H1 (cell line): ENCODE measurements around the gene EDEM1. TPM values are rescaled to one million over a fixed set of nuclear protein-coding genes. Genes with fewer than 3 reads are reported as not detected.

Source experiments
- CTCF ChIA-PET: fragments of 300-600 bp; sonication (Branson Sonifier 250); formaldehyde crosslinking; loops from one replicate; lab custom pipeline; 2021; ENCODE audit not compliant: partially characterized antibody; lab: Charles Lee
- POLR2A ChIA-PET: fragments of 300-600 bp; sonication (Branson Sonifier 250); formaldehyde crosslinking; loops from one replicate; lab custom pipeline; 2021; ENCODE audit warnings: inconsistent platforms; ENCODE audit not compliant: partially characterized antibody; lab: Charles Lee
- DNase-seq, 2 experiments: peaks; one replicate each; pipeline versions ENCODE4 v3.0.0 to v3.0.0-alpha.2; 2010 to 2022; ENCODE audit warnings: low spot score in 2 of 2, low read depth in 1 of 2, mixed read lengths in 1 of 2
- FAIRE-seq: peaks from 2 replicates; lab custom pipeline; 2011; peaks lifted over from hg19 to GRCh38; lab: Jason Lieb, UNC
- H2AFZ ChIP-seq: 2 replicates; pipeline ENCODE4 v1.8.1; 2012; ENCODE audit warnings: low read length, inconsistent platforms
- H2AK5ac ChIP-seq: 2 replicates; pipeline ENCODE4 v1.6.1; 2013; ENCODE audit warnings: low read depth, low read length
- H2BK120ac ChIP-seq: replicated peaks from 2 replicates; pipeline ENCODE3; 2013; ENCODE audit warnings: low read depth, low read length, inconsistent platforms
- H2BK12ac ChIP-seq: 2 replicates; pipeline ENCODE4 v1.6.1; 2013; ENCODE audit warnings: low read depth, low read length
- H2BK15ac ChIP-seq: 2 replicates; pipeline ENCODE4 v1.6.1; 2013; ENCODE audit warnings: low read length
- H2BK20ac ChIP-seq: 2 replicates; pipeline ENCODE4 v1.6.1; 2013; ENCODE audit warnings: low read length
- H2BK5ac ChIP-seq: 2 replicates; pipeline ENCODE4 v1.6.1; 2013; ENCODE audit warnings: low read depth, low read length
- H3K14ac ChIP-seq: 2 replicates; pipeline ENCODE4 v1.6.1; 2013; ENCODE audit warnings: inconsistent platforms; ENCODE audit not compliant: insufficient read length
- H3K18ac ChIP-seq: 2 replicates; pipeline ENCODE4 v1.6.1; 2013; ENCODE audit warnings: low read length; ENCODE audit errors: extremely low read depth
- H3K23ac ChIP-seq: 2 replicates; pipeline ENCODE4 v1.6.1; 2013; ENCODE audit warnings: inconsistent platforms; ENCODE audit not compliant: insufficient read length
- H3K23me2 ChIP-seq: 2 replicates; pipeline ENCODE4 v1.6.1; 2013; ENCODE audit warnings: low read depth, low read length
- H3K27ac ChIP-seq: 2 replicates; pipeline ENCODE4 v1.6.1; 2011; ENCODE audit warnings: low read depth, low read length, inconsistent platforms
- H3K27me3 ChIP-seq, 4 experiments: replicated peaks in 1 of 4; 1 replicate in 1 of 4; 2 replicates in 3 of 4; pipeline versions ENCODE4 v1.6.1 to v1.8.1; 2011 to 2013; ENCODE audit warnings: low read length in 3 of 4, mild to moderate bottlenecking in 3 of 4, inconsistent platforms in 2 of 4, mixed read lengths in 2 of 4, moderate library complexity in 1 of 4; ENCODE audit not compliant: control insufficient read depth in 3 of 4, insufficient read depth in 3 of 4; ENCODE audit errors: extremely low read depth in 1 of 4
- H3K36me3 ChIP-seq, 4 experiments: 2 replicates each; pipeline versions ENCODE4 v1.6.1 to v1.8.1; 2011 to 2013; ENCODE audit warnings: mild to moderate bottlenecking in 4 of 4, low read length in 3 of 4, moderate library complexity in 2 of 4, control low read depth in 1 of 4, inconsistent platforms in 1 of 4; ENCODE audit not compliant: insufficient read depth in 4 of 4, control insufficient read depth in 2 of 4
- H3K4ac ChIP-seq: replicated peaks from 2 replicates; pipeline ENCODE3; 2013; ENCODE audit warnings: low read length, low read depth, mixed read lengths, inconsistent platforms; ENCODE audit not compliant: insufficient read length
- H3K4me1 ChIP-seq, 4 experiments: replicated peaks in 1 of 4; 1 replicate in 1 of 4; 2 replicates in 3 of 4; pipeline versions ENCODE4 v1.6.1 to v1.8.1; 2011 to 2013; ENCODE audit warnings: low read length in 3 of 4, inconsistent platforms in 2 of 4, mixed read lengths in 1 of 4; ENCODE audit not compliant: insufficient read depth in 4 of 4, control insufficient read depth in 3 of 4
- H3K4me2 ChIP-seq, 2 experiments: 2 replicates each; pipeline versions ENCODE4 v1.6.1 to v1.8.1; 2011 to 2013; ENCODE audit warnings: low read depth in 2 of 2, low read length in 2 of 2, control low read depth in 1 of 2, inconsistent platforms in 1 of 2, mild to moderate bottlenecking in 1 of 2; ENCODE audit not compliant: insufficient read depth in 1 of 2
- H3K4me3 ChIP-seq, 4 experiments: fragments of 200-600, 300-600 bp in 1 of 4; sonication (generic), shearing (Covaris generic), sonication (Bioruptor Twin) in 1 of 4; 2 replicates each; pipeline versions ENCODE4 v1.5.1 to v1.8.1; 2011 to 2016; ENCODE audit warnings: low read length in 4 of 4, low read depth in 3 of 4, control low read depth in 2 of 4, inconsistent platforms in 2 of 4, mild to moderate bottlenecking in 2 of 4, mixed read lengths in 1 of 4, moderate library complexity in 1 of 4; ENCODE audit not compliant: insufficient read depth in 2 of 4; ENCODE audit errors: extremely low read depth in 1 of 4
- H3K56ac ChIP-seq: replicated peaks from 2 replicates; pipeline ENCODE3; 2013; ENCODE audit warnings: low read depth, mild to moderate bottlenecking, mixed read lengths, low read length, inconsistent platforms; ENCODE audit not compliant: insufficient read length
- H3K79me1 ChIP-seq: 2 replicates; pipeline ENCODE4 v1.6.1; 2013; ENCODE audit warnings: low read depth, low read length, control low read depth
- H3K79me2 ChIP-seq, 2 experiments: 2 replicates each; pipeline versions ENCODE4 v1.6.1 to v1.8.1; 2012 to 2013; ENCODE audit warnings: low read length in 2 of 2, mild to moderate bottlenecking in 2 of 2, inconsistent platforms in 1 of 2; ENCODE audit not compliant: insufficient read depth in 2 of 2, control insufficient read depth in 1 of 2
- H3K9ac ChIP-seq, 4 experiments: replicated peaks in 1 of 4; 1 replicate in 1 of 4; 2 replicates in 3 of 4; pipeline versions ENCODE4 v1.6.1 to v1.8.1; 2011 to 2013; ENCODE audit warnings: low read depth in 3 of 4, low read length in 3 of 4, control low read depth in 2 of 4, mild to moderate bottlenecking in 2 of 4, moderate library complexity in 2 of 4, inconsistent platforms in 1 of 4; ENCODE audit errors: extremely low read depth in 1 of 4
- H3K9me3 ChIP-seq, 2 experiments: 2 replicates each; pipeline versions ENCODE4 v1.6.1 to v1.8.1; 2012 to 2013; ENCODE audit warnings: mild to moderate bottlenecking in 2 of 2, moderate library complexity in 2 of 2, control low read depth in 1 of 2, inconsistent platforms in 1 of 2, low read depth in 1 of 2, low read length in 1 of 2, mixed read lengths in 1 of 2; ENCODE audit not compliant: insufficient read depth in 2 of 2
- H4K20me1 ChIP-seq, 2 experiments: replicated peaks in 1 of 2; 2 replicates each; pipeline versions ENCODE3 to v1.8.1; 2011 to 2013; ENCODE audit warnings: inconsistent platforms in 2 of 2, low read length in 2 of 2, mild to moderate bottlenecking in 1 of 2; ENCODE audit not compliant: insufficient read depth in 2 of 2, control insufficient read depth in 1 of 2
- H4K5ac ChIP-seq: 2 replicates; pipeline ENCODE4 v1.6.1; 2013; ENCODE audit warnings: low read length, low read depth, mixed read lengths, inconsistent platforms; ENCODE audit not compliant: insufficient read length
- H4K8ac ChIP-seq: 2 replicates; pipeline ENCODE4 v1.8.0; 2013; ENCODE audit warnings: mild to moderate bottlenecking, moderate library complexity, low read length, inconsistent platforms; ENCODE audit not compliant: insufficient read depth; ENCODE audit errors: extremely low read depth
- H4K91ac ChIP-seq: replicated peaks from 2 replicates; pipeline ENCODE3; 2013; ENCODE audit warnings: low read length, mixed read lengths, inconsistent platforms; ENCODE audit not compliant: insufficient read length
- BACH1 ChIP-seq: IDR thresholded peaks from 2 replicates; pipeline ENCODE4 v1.6.1; 2012; ENCODE audit warnings: low read length, improper control_type of control experiment
- CBX5 ChIP-seq: fragments of 300-800, 300-1000 bp; sonication (generic); IDR thresholded peaks from 2 replicates; pipeline ENCODE4 v1.7.1; 2016; ENCODE audit warnings: antibody characterized with exemption, low read length, low read depth
- CREB1 ChIP-seq: IDR thresholded peaks from 2 replicates; pipeline ENCODE4 v1.6.1; 2012; ENCODE audit warnings: inconsistent platforms
- HDAC6 ChIP-seq: IDR thresholded peaks from one replicate; pipeline ENCODE4 v1.7.1; 2012; ENCODE audit warnings: low read depth, mild to moderate bottlenecking, inconsistent platforms, low read length, moderate library complexity
- JUND ChIP-seq: IDR thresholded peaks from 2 replicates; pipeline ENCODE4 v1.6.1; 2011; ENCODE audit warnings: mild to moderate bottlenecking, improper control_type of control experiment, low read length
- KDM5A ChIP-seq: fragments of 200-600 bp; IDR thresholded peaks from 2 replicates; pipeline ENCODE4 v1.7.1; 2012; ENCODE audit warnings: mild to moderate bottlenecking, low read length, inconsistent platforms, mixed read lengths
- SP2 ChIP-seq: IDR thresholded peaks from 2 replicates; pipeline ENCODE4 v1.6.1; 2012; ENCODE audit warnings: mild to moderate bottlenecking, low read length, inconsistent platforms
- WGBS, 2 experiments: shearing (Covaris generic) in 1 of 2; methylation state at CpG; one replicate each; pipeline versions ENCODE4 v1.1.6 to v1.1.7; 2013 to 2015; ENCODE audit warnings: low lambda C conversion rate in 2 of 2, mixed read lengths in 2 of 2, inconsistent platforms in 1 of 2, low coverage in 1 of 2, missing lambda C conversion rate in 1 of 2; ENCODE audit not compliant: insufficient replicate concordance in 2 of 2, insufficient coverage in 1 of 2, insufficient read length in 1 of 2; ENCODE audit errors: extremely low coverage in 1 of 2, missing lambda C conversion rate in 1 of 2; 5-methylcytosine and 5-hydroxymethylcytosine counted together
- polyA plus RNA-seq, 7 experiments: library from polyadenylated mRNA; depleted of rRNA in 3 of 7; stranded (reverse) in 5 of 7; unstranded in 2 of 7; fragments of >200 nt in 5 of 7; fragments of 200-250 nt in 2 of 7; gene quantifications; 1 replicate in 5 of 7; 2 replicates in 1 of 7; 4 replicates in 1 of 7; pipeline versions ENCODE4 v1.2.1 to v1.2.3, GENCODE V29; 2011 to 2013; ENCODE audit warnings: missing spikeins in 2 of 7, mixed read lengths in 2 of 7
- total RNA-seq: library from RNA; stranded (reverse); fragmentation: NEBNext Ultra II Directional; extraction: Animal tissue kit (Norgen Biotek cat#: 25700); gene quantifications from 2 replicates; pipeline ENCODE4 v1.2.1, GENCODE V29; 2021

EDEM1 gene
- total and polyA plus RNA-seq, 2 of the 8 experiments (the other 6 are each of a cell fraction or from before 2014, with no cell fraction given), result 4.8 to 16.4 TPM

GRCh38 chr3:5151586-5151985, 35.9 kb upstream of the EDEM1 start:
- H2BK20ac ChIP-seq, result no peak overlapping the region
- peaks cover 3 to 7% of the 10 kb centered on the region in 2 experiments for H4K20me1 ChIP-seq
- POLR2A ChIA-PET, result interaction anchor here (1.2 to 1.4 kb wide), 2 partner anchors 16 to 37 kb away, joined by 3 read pairs; no protein-coding TSS in a partner anchor
- no peak overlapping the region for H2BK12ac ChIP-seq
- no peak overlapping the region for H4K91ac ChIP-seq
- H3K9me3 ChIP-seq, result peaks cover 0 to 5% of the 10 kb centered on the region in 2 experiments; a peak in 1 of 4 replicates
- no peak overlapping the region for H2BK120ac ChIP-seq
- peaks cover 0 to 95% of the 10 kb centered on the region in 2 experiments; a peak in 3 of 4 replicates for H3K79me2 ChIP-seq
- no peak overlapping the region for H2AFZ ChIP-seq
- H3K4me3 ChIP-seq, result no peak overlapping the region
- H4K5ac ChIP-seq, result no peak overlapping the region
- no peak overlapping the region for H4K8ac ChIP-seq
- no peak overlapping the region for H2AK5ac ChIP-seq
- WGBS, 2 experiments, result 92% methylated on average over 6 of the region's 6 CpGs; no CpG with 5 or more reads in 1 of the 2 experiments
- no peak overlapping the region for H3K56ac ChIP-seq
- H3K79me1 ChIP-seq, result peaks cover 5% of the 10 kb centered on the region; the same call in 1 of the 2 replicates
- no peak overlapping the region for H3K9ac ChIP-seq
- no peak overlapping the region for H2BK15ac ChIP-seq
- no peak for FAIRE-seq
- no peak overlapping the region for H3K4ac ChIP-seq
- CTCF ChIA-PET, result interaction anchor here (0.8 to 2.0 kb wide), 3 partner anchors 14 to 30 kb away, joined by 3 to 6 read pairs (median 4); no protein-coding TSS in a partner anchor
- no peaks in the 10 kb centered on the region for H3K23me2 ChIP-seq
- H3K23ac ChIP-seq, result no peak overlapping the region
- H3K4me2 ChIP-seq, result no peak overlapping the region
- no peak for DNase-seq
- H3K27me3 ChIP-seq, result no peaks in the 10 kb centered on the region
- H3K14ac ChIP-seq, result no peak overlapping the region
- no peak overlapping the region for H3K18ac ChIP-seq
- no peak overlapping the region for H3K27ac ChIP-seq
- H3K4me1 ChIP-seq, result peaks cover 0 to 4% (median 0%) of the 10 kb centered on the region in 4 experiments; a peak in 2 of 7 replicates
- no peak overlapping the region for H2BK5ac ChIP-seq
- H3K36me3 ChIP-seq, result no peaks in the 10 kb centered on the region
- TF ChIP-seq KDM5A, result no peak
- no peak for TF ChIP-seq SP2
- no peak for TF ChIP-seq HDAC6
- TF ChIP-seq JUND, result no peak
- no peak for TF ChIP-seq BACH1
- no peak for TF ChIP-seq CREB1
- TF ChIP-seq CBX5, result no peak
